IMR-90 (cell line): ENCODE data around the gene MSH5. TPM values are rescaled to one million over a fixed set of nuclear protein-coding genes. Genes with fewer than 3 reads are reported as not detected.
A peak's percentile ranks its signal among the peaks of the same experiment; 100 is the strongest.

Experiments used
- ATAC-seq: fragments of 200-7000 bp; cut with Tn5 transposase; 2 replicates; pipeline ENCODE4 v1.9.1; 2020; ENCODE audit warnings: low read depth, mild to moderate bottlenecking, moderate library complexity
- BruUV-seq: library from RNA; stranded (reverse); fragments of 400-500 nt; replicated peaks from 2 replicates; lab custom pipeline; 2021; lab: Mats Ljungman, UMichigan
- CTCF ChIA-PET: fragments of 300-600 bp; formaldehyde crosslinking; extraction: SDS; loops from one replicate; lab custom pipeline; 2021; ENCODE audit warnings: antibody characterized with exemption; lab: Yijun Ruan, JAX
- POLR2A ChIA-PET: fragments of 300-600 bp; sonication (Branson Sonifier 250); formaldehyde crosslinking; loops from one replicate; lab custom pipeline; 2022; ENCODE audit warnings: antibody characterized with exemption; ENCODE audit not compliant: unreplicated experiment; lab: Charles Lee
- DNase-seq: peaks from one replicate; pipeline ENCODE4 v3.0.0; 2013
- H2AFZ ChIP-seq: replicated peaks from 2 replicates; pipeline ENCODE3; 2013; ENCODE audit warnings: low read length, mild to moderate bottlenecking; ENCODE audit not compliant: poor library complexity
- H2AK5ac ChIP-seq: 2 replicates; pipeline ENCODE4 v1.6.1; 2013; ENCODE audit warnings: low read depth, low read length, inconsistent platforms
- H2AK9ac ChIP-seq: replicated peaks from 2 replicates; pipeline ENCODE3; 2013; ENCODE audit warnings: mild to moderate bottlenecking, low read depth, low read length, moderate library complexity; ENCODE audit not compliant: poor library complexity
- H2BK120ac ChIP-seq: 2 replicates; pipeline ENCODE4 v1.6.1; 2013; ENCODE audit warnings: low read depth, low read length, inconsistent platforms
- H2BK15ac ChIP-seq: 3 replicates; pipeline ENCODE4 v1.6.1; 2013; ENCODE audit warnings: low read depth, low read length, inconsistent platforms
- H2BK20ac ChIP-seq: 2 replicates; pipeline ENCODE4 v1.6.1; 2013; ENCODE audit warnings: low read depth, mild to moderate bottlenecking, inconsistent platforms, low read length, moderate library complexity
- H2BK5ac ChIP-seq: 2 replicates; pipeline ENCODE4 v1.6.1; 2013; ENCODE audit warnings: mild to moderate bottlenecking, low read depth, low read length, inconsistent platforms; ENCODE audit not compliant: poor library complexity, severe bottlenecking
- H3K14ac ChIP-seq: replicated peaks from 2 replicates; pipeline ENCODE4 v1.6.1; 2013; ENCODE audit warnings: low read depth, low read length, inconsistent platforms
- H3K18ac ChIP-seq: 2 replicates; pipeline ENCODE4 v1.6.1; 2013; ENCODE audit warnings: low read depth, low read length, control low read depth
- H3K23ac ChIP-seq: 2 replicates; pipeline ENCODE4 v1.6.1; 2013; ENCODE audit warnings: low read depth, low read length, inconsistent platforms
- H3K27ac ChIP-seq: 2 replicates; pipeline ENCODE4 v1.5.1; 2013; ENCODE audit warnings: mild to moderate bottlenecking, control low read depth, low read length; ENCODE audit not compliant: insufficient read depth
- H3K27me3 ChIP-seq: 2 replicates; pipeline ENCODE4 v1.6.1; 2013; ENCODE audit warnings: low read length; ENCODE audit not compliant: control insufficient read depth, insufficient read depth
- H3K36me3 ChIP-seq: 2 replicates; pipeline ENCODE4 v1.6.1; 2013; ENCODE audit warnings: low read length, mixed read lengths; ENCODE audit not compliant: control insufficient read depth, insufficient read depth
- H3K4ac ChIP-seq: 2 replicates; pipeline ENCODE4 v1.6.1; 2013; ENCODE audit warnings: low read depth, low read length, inconsistent platforms
- H3K4me1 ChIP-seq: 2 replicates; pipeline ENCODE4 v1.6.1; 2013; ENCODE audit warnings: low read length, mixed read lengths; ENCODE audit not compliant: control insufficient read depth, insufficient read depth
- H3K4me2 ChIP-seq: 2 replicates; pipeline ENCODE4 v1.6.1; 2013; ENCODE audit warnings: low read depth, mild to moderate bottlenecking, control low read depth, low read length, moderate library complexity
- H3K4me3 ChIP-seq: 2 replicates; pipeline ENCODE4 v1.5.1; 2013; ENCODE audit warnings: low read depth, mild to moderate bottlenecking, control low read depth, low read length, moderate library complexity; ENCODE audit not compliant: insufficient read depth
- H3K56ac ChIP-seq: 2 replicates; pipeline ENCODE4 v1.6.1; 2013; ENCODE audit warnings: low read length, inconsistent platforms; ENCODE audit not compliant: insufficient read depth; ENCODE audit errors: extremely low read depth
- H3K79me1 ChIP-seq, 2 experiments: 2 replicates each; pipeline ENCODE4 v1.6.1; 2013; ENCODE audit warnings: low read length in 2 of 2, inconsistent platforms in 1 of 2, low read depth in 1 of 2
- H3K9ac ChIP-seq: 2 replicates; pipeline ENCODE4 v1.6.1; 2013; ENCODE audit warnings: low read depth, low read length, control low read depth
- H3K9me1 ChIP-seq: 2 replicates; pipeline ENCODE4 v1.6.1; 2013; ENCODE audit warnings: low read length, inconsistent platforms; ENCODE audit not compliant: insufficient read depth
- H3K9me3 ChIP-seq: 2 replicates; pipeline ENCODE4 v1.6.1; 2013; ENCODE audit warnings: low read length; ENCODE audit not compliant: control insufficient read depth, insufficient read depth
- H4K20me1 ChIP-seq: 2 replicates; pipeline ENCODE4 v1.6.1; 2013; ENCODE audit warnings: low read length, inconsistent platforms; ENCODE audit not compliant: insufficient read depth
- H4K5ac ChIP-seq: 2 replicates; pipeline ENCODE4 v1.6.1; 2013; ENCODE audit warnings: mild to moderate bottlenecking, low read depth, low read length, control low read depth
- H4K8ac ChIP-seq, 2 experiments: 2 replicates each; pipeline ENCODE4 v1.6.1; 2013; ENCODE audit warnings: low read depth in 2 of 2, low read length in 2 of 2, control low read depth in 1 of 2, inconsistent platforms in 1 of 2
- H4K91ac ChIP-seq: 2 replicates; pipeline ENCODE4 v1.6.1; 2013; ENCODE audit warnings: low read depth, low read length, inconsistent platforms; ENCODE audit not compliant: insufficient read depth
- BHLHE40 ChIP-seq: fragments of 150-350 bp; IDR thresholded peaks from 2 replicates; pipeline ENCODE4 v1.6.1; 2016; ENCODE audit warnings: mild to moderate bottlenecking, low read depth, low read length
- CEBPB ChIP-seq: IDR thresholded peaks from 2 replicates; pipeline ENCODE4 v1.6.1; 2012; ENCODE audit warnings: low read depth, low read length, improper control_type of control experiment
- CHD1 ChIP-seq: IDR thresholded peaks from 2 replicates; pipeline ENCODE4 v1.6.1; 2012; ENCODE audit warnings: low read depth, low read length, improper control_type of control experiment
- FOS ChIP-seq: fragments of 150-350 bp; IDR thresholded peaks from 2 replicates; pipeline ENCODE4 v1.6.1; 2016; ENCODE audit warnings: low read depth, low read length
- MAFK ChIP-seq: IDR thresholded peaks from 2 replicates; pipeline ENCODE4 v1.6.1; 2012; ENCODE audit warnings: low read depth, low read length, improper control_type of control experiment
- MAZ ChIP-seq: IDR thresholded peaks from 2 replicates; pipeline ENCODE4 v1.6.1; 2012; ENCODE audit warnings: low read depth, mild to moderate bottlenecking, low read length, improper control_type of control experiment, moderate library complexity, borderline replicate concordance
- MXI1 ChIP-seq: IDR thresholded peaks from 2 replicates; pipeline ENCODE4 v1.6.1; 2012; ENCODE audit warnings: low read depth, mild to moderate bottlenecking, low read length, moderate library complexity, borderline replicate concordance
- NFE2L2 ChIP-seq: fragments of 150-350 bp; IDR thresholded peaks from 2 replicates; pipeline ENCODE4 v1.6.1; 2016; ENCODE audit warnings: low read depth, mild to moderate bottlenecking, low read length
- POLR2A ChIP-seq: IDR thresholded peaks from 2 replicates; pipeline ENCODE4 v1.6.1; 2012; ENCODE audit warnings: mild to moderate bottlenecking, low read depth, low read length
- RAD21 ChIP-seq: IDR thresholded peaks from 2 replicates; pipeline ENCODE4 v1.6.1; 2012; ENCODE audit warnings: low read length, improper control_type of control experiment
- RFX5 ChIP-seq: IDR thresholded peaks from 2 replicates; pipeline ENCODE4 v1.8.0; 2012; ENCODE audit warnings: low read depth, mild to moderate bottlenecking, low read length, moderate library complexity
- SMC3 ChIP-seq: fragments of 150-350 bp; IDR thresholded peaks from 2 replicates; pipeline ENCODE4 v1.6.1; 2016; ENCODE audit warnings: low read depth, mild to moderate bottlenecking, antibody characterized with exemption, low read length, moderate library complexity
- WGBS, 2 experiments: methylation state at CpG; one replicate each; pipeline versions ENCODE4 v1.1.5 to v1.1.7; 2013; ENCODE audit warnings: missing lambda C conversion rate in 2 of 2; ENCODE audit not compliant: insufficient read length in 1 of 2; ENCODE audit errors: extremely low coverage in 2 of 2; 5-methylcytosine and 5-hydroxymethylcytosine counted together
- dilution Hi-C: fragments of 300-500 bp; cut with HindIII; formaldehyde crosslinking; loops from one replicate; pipeline ENCODE4 v1.14.3; 2018; ENCODE audit warnings: low sequenced_read_pairs; ENCODE audit not compliant: unreplicated experiment
- in situ Hi-C: fragments of 300-500 bp; cut with MboI; formaldehyde crosslinking; loops from 3 replicates; pipeline ENCODE4 v1.14.3; 2019; ENCODE audit warnings: low sequenced_read_pairs, inconsistent platforms, mixed read lengths
- intact Hi-C: fragments of 100-400 bp; cut with micrococcal nuclease; formaldehyde crosslinking; loops from 2 replicates; pipeline ENCODE4 v1.10.0; 2022
- polyA plus RNA-seq, 3 experiments: library from polyadenylated mRNA; depleted of rRNA; stranded (reverse); fragments of >200 nt; gene quantifications; 2 replicates each; pipeline ENCODE4 v1.2.3, GENCODE V29; 2012; ENCODE audit warnings: low replicate concordance in 1 of 3
- total RNA-seq: library from RNA; depleted of rRNA; stranded (reverse); fragments of >200 nt; gene quantifications from 2 replicates; pipeline ENCODE4 v1.2.3, GENCODE V29; 2012
- TF ChIP-seq, protein P1 (sequence below): fragments of 150-350 bp; IDR thresholded peaks from 2 replicates; pipeline ENCODE4 v1.6.1; 2016; ENCODE audit warnings: low read depth, mild to moderate bottlenecking, low read length, moderate library complexity, borderline replicate concordance
- TF ChIP-seq, protein P2 (sequence below): fragments of 150-350 bp; IDR thresholded peaks from 2 replicates; pipeline ENCODE4 v1.6.1; 2017; ENCODE audit warnings: mild to moderate bottlenecking, antibody characterized with exemption, low read length, low read depth

MSH5 gene
- total and polyA plus RNA-seq, 2 of the 4 experiments (the other 2 are of a cell fraction): 5.6 to 15.7 TPM

- TF ChIP-seq MAZ (no peak), BHLHE40 (no peak)
Observed at GRCh38 chr6:31775633-31776484, 36.1 kb downstream of the MSH5 start (continued).

GRCh38 chr6:31776485-31776988 lies 36.7 kb downstream of the MSH5 start:
- Histone ChIP-seq H3K4me2 (no peak overlapping the region), H2BK20ac (no peak overlapping the region), H3K4ac (peak overlapping the region; percentile 73), H3K4me1 (peaks cover 10% of the 10 kb centered on the region), H3K36me3 (peaks cover 34% of the 10 kb centered on the region), H2AFZ (peak overlapping the region; percentile 83), H3K9me1 (0 out of 2 replicates have a peak, but pooled peaks cover 8% of the 10 kb centered on the region), H4K5ac (no peak overlapping the region), H2BK15ac (no peak overlapping the region), H3K9me3 (no peaks in the 10 kb centered on the region), H3K27me3 (no peaks in the 10 kb centered on the region), H3K4me3 (no peak overlapping the region), H3K18ac (no peak overlapping the region), H2BK5ac (no peak overlapping the region), H4K8ac (peak overlapping the region in 1 of 2 experiments; percentile 75; a peak in 1 of 4 replicates), H2AK9ac (peak overlapping the region; percentile 96), H3K79me1 (0 out of 4 replicates have a peak, but pooled peaks cover 0 to 2% of the 10 kb centered on the region in 2 experiments), H4K20me1 (no peaks in the 10 kb centered on the region), H3K9ac (no peak overlapping the region), H4K91ac (no peak overlapping the region; the same call in 1 of the 2 replicates), H3K56ac (no peak overlapping the region), H3K27ac (no peak overlapping the region), H2BK120ac (no peak overlapping the region), H3K14ac (0 out of 2 replicates have a peak overlapping the region, but pooled peaks have one; percentile 59), H2AK5ac (peak overlapping the region; percentile 43), H3K23ac (no peak overlapping the region)
- 68% methylated on average over 9 of the region's 14 CpGs; no CpG with 5 or more reads in 1 of the 2 experiments for WGBS, 2 experiments
- ChIA-PET POLR2A (no interaction called here), CTCF (no interaction called here)
- dilution Hi-C loops: no loop called here
- ATAC-seq (0 out of 2 replicates have a peak, but pooled peaks have one; percentile 6), DNase-seq (no peak)
- no TSS peak for BruUV-seq
- intact Hi-C loops: no loop called here
- in situ Hi-C loops: no loop called here
- TF ChIP-seq SMC3: no peak
- TF ChIP-seq CEBPB: no peak
- TF ChIP-seq, protein P1, sequence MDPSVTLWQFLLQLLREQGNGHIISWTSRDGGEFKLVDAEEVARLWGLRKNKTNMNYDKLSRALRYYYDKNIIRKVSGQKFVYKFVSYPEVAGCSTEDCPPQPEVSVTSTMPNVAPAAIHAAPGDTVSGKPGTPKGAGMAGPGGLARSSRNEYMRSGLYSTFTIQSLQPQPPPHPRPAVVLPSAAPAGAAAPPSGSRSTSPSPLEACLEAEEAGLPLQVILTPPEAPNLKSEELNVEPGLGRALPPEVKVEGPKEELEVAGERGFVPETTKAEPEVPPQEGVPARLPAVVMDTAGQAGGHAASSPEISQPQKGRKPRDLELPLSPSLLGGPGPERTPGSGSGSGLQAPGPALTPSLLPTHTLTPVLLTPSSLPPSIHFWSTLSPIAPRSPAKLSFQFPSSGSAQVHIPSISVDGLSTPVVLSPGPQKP: no peak
- no peak for TF ChIP-seq CHD1
- TF ChIP-seq MAFK: no peak
- no peak for TF ChIP-seq MXI1
- TF ChIP-seq MAZ: no peak
- TF ChIP-seq RAD21: no peak
- TF ChIP-seq, protein P2, sequence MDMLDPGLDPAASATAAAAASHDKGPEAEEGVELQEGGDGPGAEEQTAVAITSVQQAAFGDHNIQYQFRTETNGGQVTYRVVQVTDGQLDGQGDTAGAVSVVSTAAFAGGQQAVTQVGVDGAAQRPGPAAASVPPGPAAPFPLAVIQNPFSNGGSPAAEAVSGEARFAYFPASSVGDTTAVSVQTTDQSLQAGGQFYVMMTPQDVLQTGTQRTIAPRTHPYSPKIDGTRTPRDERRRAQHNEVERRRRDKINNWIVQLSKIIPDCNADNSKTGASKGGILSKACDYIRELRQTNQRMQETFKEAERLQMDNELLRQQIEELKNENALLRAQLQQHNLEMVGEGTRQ: no peak
- no peak for TF ChIP-seq NFE2L2
- TF ChIP-seq RFX5: no peak
- TF ChIP-seq BHLHE40: no peak
- no peak for TF ChIP-seq POLR2A
- TF ChIP-seq FOS: no peak
